Measurements from ENCODE around the gene MCM9.

The MCM9 gene

DNA sequence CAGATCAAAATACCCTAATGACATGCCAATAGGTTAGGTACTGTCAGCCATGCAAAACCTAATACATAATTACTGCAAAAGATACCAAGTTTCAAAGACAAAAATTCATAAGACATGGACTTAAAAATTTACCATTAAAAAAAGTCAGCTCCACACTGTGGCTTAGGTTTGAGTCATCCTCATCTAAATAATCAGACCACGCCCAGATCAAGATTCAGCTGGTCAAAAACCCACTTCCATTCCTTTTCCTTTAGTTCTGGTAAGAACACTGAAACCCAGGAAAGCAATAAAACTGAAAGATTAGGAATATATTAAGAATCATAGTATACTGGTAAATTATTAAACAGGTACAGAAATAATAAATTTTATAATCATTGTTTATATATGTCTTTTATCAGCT is 122.0 kb downstream of the MCM9 start (continued):
- TF ChIP-seq OVOL3 (tag by site-specific recombination; IDR thresholded peaks at IDR 0.05) (no peak), ZNF202 (tag by site-specific recombination; IDR thresholded peaks at IDR 0.05; ENCODE audit: borderline replicate concordance) (no peak), ZNF174 (tag by site-specific recombination; IDR thresholded peaks at IDR 0.05) (no peak), ZNF169 (tag by site-specific recombination; IDR thresholded peaks at IDR 0.05) (no peak), ZNF560 (tag by site-specific recombination; IDR thresholded peaks at IDR 0.05; ENCODE audit: borderline replicate concordance) (no peak)

GRCh38 chr6:118810420-118811027 is 124.4 kb downstream of the MCM9 start:
- Histone ChIP-seq H3K27ac (ENCODE audit: extremely low read depth, low read depth, low read length) (no peak overlapping the region), H3K9me3 (ENCODE audit: control insufficient read depth, insufficient read depth, low read depth, low read length) (no peaks in the 10 kb centered on the region), H3K4me3 (ENCODE audit: low read depth, low read length) (no peak overlapping the region), H3K4me1 (ENCODE audit: control insufficient read depth, insufficient read depth, low read length) (no peaks in the 10 kb centered on the region), H3K36me3 (ENCODE audit: control insufficient read depth in 2 of 2, insufficient read depth in 1 of 2, low read length in 2 of 2) (peaks cover 0 to 13% of the 10 kb centered on the region in 2 experiments; a peak in 1 of 3 replicates)
- TF ChIP-seq ZNF623 (tag by site-specific recombination; IDR thresholded peaks at IDR 0.05) (no peak), ZNF341 (tag by site-specific recombination; IDR thresholded peaks at IDR 0.05; ENCODE audit: low read depth) (no peak), ZBTB44 (tag by site-specific recombination; IDR thresholded peaks at IDR 0.05) (no peak), ZNF324 (tag by site-specific recombination; IDR thresholded peaks at IDR 0.05) (no peak), MZF1 (tag by site-specific recombination; IDR thresholded peaks at IDR 0.05; ENCODE audit: borderline replicate concordance) (no peak), SP3 (tag by site-specific recombination; IDR thresholded peaks at IDR 0.05) (no peak)
- TF ChIP-seq, protein P1, sequence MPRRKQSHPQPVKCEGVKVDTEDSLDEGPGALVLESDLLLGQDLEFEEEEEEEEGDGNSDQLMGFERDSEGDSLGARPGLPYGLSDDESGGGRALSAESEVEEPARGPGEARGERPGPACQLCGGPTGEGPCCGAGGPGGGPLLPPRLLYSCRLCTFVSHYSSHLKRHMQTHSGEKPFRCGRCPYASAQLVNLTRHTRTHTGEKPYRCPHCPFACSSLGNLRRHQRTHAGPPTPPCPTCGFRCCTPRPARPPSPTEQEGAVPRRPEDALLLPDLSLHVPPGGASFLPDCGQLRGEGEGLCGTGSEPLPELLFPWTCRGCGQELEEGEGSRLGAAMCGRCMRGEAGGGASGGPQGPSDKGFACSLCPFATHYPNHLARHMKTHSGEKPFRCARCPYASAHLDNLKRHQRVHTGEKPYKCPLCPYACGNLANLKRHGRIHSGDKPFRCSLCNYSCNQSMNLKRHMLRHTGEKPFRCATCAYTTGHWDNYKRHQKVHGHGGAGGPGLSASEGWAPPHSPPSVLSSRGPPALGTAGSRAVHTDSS (tag by site-specific recombination; IDR thresholded peaks at IDR 0.05) = no peak
- ChIA-PET POLR2A (no interaction called here), CTCF (interaction anchor here (0.6 to 1.8 kb wide), 2 partner anchors 10 to 73 kb away, joined by 3 to 4 read pairs; no protein-coding TSS in a partner anchor)

DNA sequence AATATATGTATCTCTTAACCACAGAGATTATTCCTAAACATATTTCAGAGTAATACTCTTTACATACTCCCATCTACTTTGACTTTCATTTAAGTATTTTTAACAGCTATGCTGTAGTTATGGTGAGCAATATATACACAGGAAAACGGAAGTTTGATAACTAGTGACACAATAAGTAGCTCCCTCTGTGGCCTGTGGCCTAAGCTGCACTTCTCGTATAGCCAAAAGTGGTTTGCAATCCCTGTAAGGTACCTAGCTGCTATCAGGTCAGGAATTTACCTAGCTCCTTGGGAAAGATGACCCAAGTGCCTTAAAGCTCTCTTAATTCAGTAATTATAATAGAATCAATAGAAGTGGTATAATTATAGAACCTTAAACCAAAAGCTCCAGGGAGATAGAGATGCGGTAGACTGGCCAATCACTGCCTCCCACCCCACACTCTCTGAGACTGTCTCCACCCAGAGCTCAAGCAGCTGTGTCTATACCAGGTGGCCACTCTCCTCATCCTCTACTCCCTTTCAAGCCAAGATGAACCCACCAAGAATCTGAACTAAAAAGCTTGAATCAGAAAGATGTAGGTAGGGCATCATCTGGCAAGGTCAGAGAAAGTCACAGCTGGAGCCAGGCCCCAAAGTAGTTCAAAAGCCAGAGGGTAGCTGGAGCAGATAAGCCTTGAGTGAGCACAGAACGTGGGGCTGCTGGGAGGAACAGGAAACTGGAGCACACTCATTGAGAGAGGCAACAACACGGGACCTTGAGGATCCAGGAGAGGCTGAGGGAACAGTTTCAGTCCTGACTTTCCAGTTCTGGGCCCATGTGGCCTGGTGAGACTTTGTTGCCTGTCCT is 125.9 kb downstream of the MCM9 start:
- ChIA-PET POLR2A (no interaction called here), CTCF (interaction anchor here (1.2 to 2.3 kb wide), 2 partner anchors 9 to 18 kb away, joined by 4 to 14 read pairs; no protein-coding TSS in a partner anchor)
- Histone ChIP-seq H3K36me3 (ENCODE audit: control insufficient read depth in 2 of 2, insufficient read depth in 1 of 2, low read length in 2 of 2) (peaks cover 0 to 3% of the 10 kb centered on the region in 2 experiments; a peak in 1 of 3 replicates), H3K9me3 (ENCODE audit: control insufficient read depth, insufficient read depth, low read depth, low read length) (no peaks in the 10 kb centered on the region), H3K4me3 (ENCODE audit: low read depth, low read length) (no peak overlapping the region), H3K4me1 (ENCODE audit: control insufficient read depth, insufficient read depth, low read length) (no peaks in the 10 kb centered on the region), H3K27ac (ENCODE audit: extremely low read depth, low read depth, low read length) (no peak overlapping the region)
- TF ChIP-seq ZNF366 (tag by site-specific recombination; conservative IDR thresholded peaks at IDR 0.05) (no peak), ZNF777 (tag by site-specific recombination; IDR thresholded peaks at IDR 0.05; ENCODE audit: borderline replicate concordance) (no peak), ZNF114 (tag by site-specific recombination; IDR thresholded peaks at IDR 0.05) (no peak), HOXC10 (CRISPR knock-in tag; IDR thresholded peaks at IDR 0.05) (no peak), ZNF48 (tag by site-specific recombination; IDR thresholded peaks at IDR 0.05) (no peak), ZBTB17 (tag by site-specific recombination; IDR thresholded peaks at IDR 0.05) (no peak), ZBTB7A (tag by site-specific recombination; IDR thresholded peaks at IDR 0.05; ENCODE audit: low read depth) (no peak), ZNF292 (tag by site-specific recombination; IDR thresholded peaks at IDR 0.05; ENCODE audit: borderline replicate concordance, low read depth) (no peak), ZNF19 (tag by site-specific recombination; IDR thresholded peaks at IDR 0.05; ENCODE audit: low read depth) (no peak), GLI2 (tag by site-specific recombination; IDR thresholded peaks at IDR 0.05; ENCODE audit: borderline replicate concordance, low read depth) (no peak), SETDB1 (IDR thresholded peaks at IDR 0.05; ENCODE audit: insufficient read length, low read length) (no peak), ZNF449 (tag by site-specific recombination; IDR thresholded peaks at IDR 0.05) (no peak)
- TF ChIP-seq, protein P2, sequence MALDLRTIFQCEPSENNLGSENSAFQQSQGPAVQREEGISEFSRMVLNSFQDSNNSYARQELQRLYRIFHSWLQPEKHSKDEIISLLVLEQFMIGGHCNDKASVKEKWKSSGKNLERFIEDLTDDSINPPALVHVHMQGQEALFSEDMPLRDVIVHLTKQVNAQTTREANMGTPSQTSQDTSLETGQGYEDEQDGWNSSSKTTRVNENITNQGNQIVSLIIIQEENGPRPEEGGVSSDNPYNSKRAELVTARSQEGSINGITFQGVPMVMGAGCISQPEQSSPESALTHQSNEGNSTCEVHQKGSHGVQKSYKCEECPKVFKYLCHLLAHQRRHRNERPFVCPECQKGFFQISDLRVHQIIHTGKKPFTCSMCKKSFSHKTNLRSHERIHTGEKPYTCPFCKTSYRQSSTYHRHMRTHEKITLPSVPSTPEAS (tag by site-specific recombination; IDR thresholded peaks at IDR 0.05) = no peak
- TF ChIP-seq, protein P3, sequence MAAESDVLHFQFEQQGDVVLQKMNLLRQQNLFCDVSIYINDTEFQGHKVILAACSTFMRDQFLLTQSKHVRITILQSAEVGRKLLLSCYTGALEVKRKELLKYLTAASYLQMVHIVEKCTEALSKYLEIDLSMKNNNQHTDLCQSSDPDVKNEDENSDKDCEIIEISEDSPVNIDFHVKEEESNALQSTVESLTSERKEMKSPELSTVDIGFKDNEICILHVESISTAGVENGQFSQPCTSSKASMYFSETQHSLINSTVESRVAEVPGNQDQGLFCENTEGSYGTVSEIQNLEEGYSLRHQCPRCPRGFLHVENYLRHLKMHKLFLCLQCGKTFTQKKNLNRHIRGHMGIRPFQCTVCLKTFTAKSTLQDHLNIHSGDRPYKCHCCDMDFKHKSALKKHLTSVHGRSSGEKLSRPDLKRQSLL (tag by site-specific recombination; IDR thresholded peaks at IDR 0.05) = no peak
